ENCODE results near the gene PRKG1.

PRKG1 gene

DNA sequence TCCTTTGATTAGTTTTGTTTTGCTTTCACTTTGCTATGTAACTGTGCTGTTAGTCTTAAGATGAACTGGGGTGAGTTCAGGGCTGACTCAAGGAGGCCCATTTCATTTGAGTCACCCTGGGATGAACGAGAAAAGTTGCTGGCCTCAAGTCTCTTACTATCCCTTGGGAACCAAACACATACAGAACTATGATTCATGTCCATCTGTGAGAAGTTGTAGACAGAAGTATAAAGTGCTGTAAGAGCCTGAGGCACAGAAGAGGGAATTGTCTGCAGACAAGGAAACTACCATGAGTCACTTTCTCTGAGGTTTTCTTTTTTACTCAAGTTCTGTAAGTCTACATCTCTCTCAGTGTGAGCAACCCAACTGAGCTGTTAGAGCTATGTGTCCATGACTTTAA lies 805.0 kb downstream of the PRKG1 start:
- peak; percentile 97 for DNase-seq (ENCODE audit: low spot score)

DNA sequence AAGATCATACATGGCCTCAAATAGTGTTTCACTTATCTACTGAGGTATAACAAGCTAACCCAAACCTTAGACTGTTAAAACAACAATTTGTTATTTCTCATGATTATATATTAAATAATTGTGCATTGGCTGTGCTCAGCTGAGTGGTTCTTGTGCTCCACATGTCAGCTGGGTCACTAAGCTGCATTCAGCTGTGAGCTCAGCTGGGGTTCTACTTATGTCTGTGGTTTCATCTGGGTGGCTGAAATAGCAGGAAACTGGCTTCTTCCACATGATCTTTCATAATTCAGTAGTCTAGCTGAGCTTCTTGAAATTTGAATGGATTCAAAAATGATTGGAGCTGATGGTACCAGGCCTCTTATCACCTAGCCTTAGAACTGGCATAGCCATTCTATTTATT lies 806.9 kb downstream of the PRKG1 start:
- no peak for DNase-seq (ENCODE audit: low spot score)

DNA sequence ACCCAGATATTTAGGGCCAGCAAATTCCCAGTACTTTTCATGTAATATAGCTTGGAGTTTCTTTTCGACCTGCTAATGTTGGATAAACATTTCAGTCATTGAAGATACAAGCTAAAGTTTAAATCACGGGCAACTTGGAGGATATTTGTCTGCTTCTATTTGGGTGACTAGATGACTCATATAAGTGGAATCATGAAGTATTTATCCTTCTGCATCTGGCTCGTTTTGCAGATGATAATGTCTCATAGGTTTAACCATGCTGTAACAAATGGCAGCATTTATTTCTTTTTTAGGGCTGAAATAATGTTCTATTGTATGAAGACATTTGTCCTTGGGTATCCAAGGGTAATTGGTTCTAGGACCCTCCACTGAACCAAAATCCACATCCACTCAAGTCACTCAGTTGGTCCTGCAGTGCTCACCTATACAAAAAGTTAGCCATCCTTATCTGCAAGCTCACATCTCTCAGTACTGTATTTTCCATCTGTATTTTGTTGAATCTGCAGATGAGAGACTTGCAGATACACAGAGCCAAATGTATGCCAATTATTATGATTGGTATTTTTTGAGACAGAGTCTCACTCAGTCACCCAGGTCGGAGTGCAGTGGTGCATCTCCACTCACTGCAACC lies 812.3 kb downstream of the PRKG1 start:
- DNase-seq (ENCODE audit: low spot score) = no peak

DNA sequence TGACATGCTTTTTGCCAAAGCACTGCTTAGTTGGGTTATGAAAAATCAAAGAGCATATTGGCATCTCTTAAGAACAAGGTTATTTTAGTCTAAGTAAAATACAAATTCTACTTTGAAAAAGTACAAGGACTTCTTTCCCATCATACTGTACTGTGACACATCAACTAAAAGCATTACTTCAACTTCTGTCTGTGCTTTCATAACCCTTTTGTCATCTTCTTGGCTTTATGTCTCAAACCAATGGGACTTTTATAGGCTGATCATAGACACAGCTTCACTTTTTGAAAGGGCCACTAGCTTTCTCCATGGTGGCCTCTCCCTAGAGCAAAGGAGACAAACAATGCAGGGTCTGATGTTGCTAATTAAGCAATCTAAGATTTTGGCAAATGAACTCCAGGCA lies 814.0 kb downstream of the PRKG1 start:
- DNase-seq (ENCODE audit: low spot score) = no peak

DNA sequence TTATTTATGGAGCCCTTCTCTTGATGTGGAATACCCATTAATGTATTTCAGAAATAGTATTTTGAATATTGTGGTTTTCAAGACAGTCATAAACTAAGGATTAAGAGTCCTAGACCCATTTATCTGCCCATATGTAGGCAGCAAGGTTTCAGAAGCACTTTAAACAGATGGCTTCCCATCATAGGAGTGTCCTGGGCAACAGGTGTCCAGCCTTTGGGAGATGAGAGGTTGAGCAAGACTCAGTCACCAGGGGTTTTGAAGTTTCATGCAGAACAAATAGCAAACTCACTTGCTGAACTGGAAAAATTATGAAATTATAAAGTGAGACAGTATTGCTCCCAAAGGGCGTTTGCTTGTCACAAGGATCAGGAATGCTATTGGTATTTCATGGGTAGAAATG lies 818.0 kb downstream of the PRKG1 start:
- DNase-seq (ENCODE audit: low spot score) = no peak

DNA sequence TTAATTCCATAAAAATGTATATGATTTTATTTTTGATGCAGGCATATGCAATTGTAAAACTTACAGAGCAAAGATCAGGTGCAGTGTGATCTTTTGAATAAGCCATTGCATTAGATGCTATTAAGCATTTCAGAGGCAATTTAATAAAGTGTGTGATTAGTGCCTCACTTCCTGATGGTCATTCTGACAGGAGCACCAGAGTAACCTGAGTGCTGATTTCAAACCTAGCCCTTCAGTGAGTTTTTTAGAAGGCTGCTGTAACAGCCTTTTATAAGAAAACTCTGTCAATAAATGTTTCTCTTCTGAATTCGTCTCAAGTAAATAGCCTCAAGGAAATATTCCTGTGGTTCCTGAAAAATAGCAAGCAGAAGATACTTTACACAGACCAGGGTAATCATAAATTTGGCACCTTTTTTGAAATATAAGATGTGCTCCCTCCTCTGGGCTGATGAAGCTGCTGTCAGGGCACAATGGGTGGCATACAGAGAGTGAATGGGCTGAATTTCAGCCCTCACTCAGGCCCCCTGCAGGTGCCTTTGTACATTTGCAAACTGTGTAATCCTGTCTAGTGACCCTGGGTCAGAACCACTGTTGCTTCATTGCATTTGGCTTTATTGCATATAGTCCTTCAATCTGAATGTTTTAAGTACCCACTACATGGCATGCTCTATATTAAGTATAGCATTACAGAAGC lies 818.8 kb downstream of the PRKG1 start:
- peak; percentile 9 for DNase-seq (ENCODE audit: low spot score)

DNA sequence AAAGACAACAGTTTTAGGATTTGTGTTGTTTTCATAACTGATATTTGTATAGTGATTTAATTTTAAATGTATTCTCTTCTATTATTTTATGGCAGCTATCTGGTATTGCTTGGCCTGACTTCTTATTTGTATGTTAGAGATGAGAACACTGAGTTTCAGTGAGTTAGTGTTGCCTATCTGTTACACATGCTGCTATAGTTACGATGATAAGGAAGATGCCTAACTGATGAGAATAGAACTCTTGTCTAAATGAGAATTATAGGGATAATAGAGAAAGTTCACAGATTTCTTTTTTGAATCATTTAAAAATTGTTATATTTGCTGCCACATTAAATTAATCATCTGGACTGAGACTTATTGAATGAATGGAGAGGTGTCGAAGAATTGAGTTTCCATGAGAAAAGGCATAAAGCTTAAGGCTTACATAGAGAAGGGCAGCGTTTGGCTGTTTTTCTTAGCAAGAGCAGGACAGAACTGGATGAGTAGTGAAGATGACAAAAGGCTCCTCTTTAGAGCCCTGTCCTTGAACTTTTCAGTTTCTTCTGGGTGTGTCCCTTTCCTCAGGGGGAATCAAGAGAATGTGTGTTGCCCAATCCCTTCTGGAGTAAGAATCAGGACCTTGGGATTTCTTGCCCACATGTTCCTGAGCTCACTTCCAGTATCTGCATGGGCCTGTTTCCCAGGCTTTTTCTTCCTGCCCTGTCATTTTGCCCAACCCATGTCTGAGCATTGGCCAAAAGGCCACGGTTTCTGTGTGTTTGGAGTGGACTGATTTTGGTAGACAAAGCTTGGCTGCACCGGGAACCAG lies 820.7 kb downstream of the PRKG1 start:
- DNase-seq (ENCODE audit: low spot score) = no peak

DNA sequence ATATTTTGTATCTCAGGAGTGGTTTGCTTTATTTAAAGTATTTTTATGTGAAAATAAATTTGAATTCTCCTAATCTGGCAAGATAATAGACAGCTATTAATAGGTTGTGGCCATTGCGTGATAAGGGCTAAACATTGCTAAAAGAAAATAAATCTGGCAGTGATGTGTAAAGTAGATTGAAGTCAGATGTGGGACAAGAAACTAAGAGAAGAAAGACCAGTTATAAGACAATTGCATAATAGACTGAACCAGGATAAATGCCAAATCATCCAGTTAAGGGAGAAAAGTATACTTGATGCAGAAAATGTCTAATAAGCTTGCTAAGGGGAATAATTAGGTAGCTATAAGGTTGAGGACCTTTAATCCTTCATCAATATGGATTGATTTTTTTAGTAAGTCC lies 822.6 kb downstream of the PRKG1 start:
- no peak for DNase-seq (ENCODE audit: low spot score)

DNA sequence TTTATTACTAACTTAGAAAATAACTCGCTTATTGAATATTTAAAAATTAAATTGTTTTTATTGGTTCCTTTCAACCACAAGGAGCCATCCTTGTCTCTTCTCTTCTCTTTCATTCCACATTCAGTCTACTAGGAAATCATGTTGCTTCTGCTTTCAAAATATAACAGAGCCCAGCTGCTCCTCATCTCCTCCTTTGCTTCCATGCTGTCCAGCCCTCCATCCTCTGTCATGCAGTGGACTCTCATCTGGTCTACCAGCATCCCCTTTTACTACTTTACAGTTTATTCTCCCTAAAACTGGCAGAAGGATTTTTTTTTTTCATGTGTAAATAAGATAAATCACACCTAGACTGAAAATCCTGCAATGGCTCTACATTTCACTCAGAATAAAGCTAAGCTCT lies 823.3 kb downstream of the PRKG1 start:
- no peak for DNase-seq (ENCODE audit: low spot score)

DNA sequence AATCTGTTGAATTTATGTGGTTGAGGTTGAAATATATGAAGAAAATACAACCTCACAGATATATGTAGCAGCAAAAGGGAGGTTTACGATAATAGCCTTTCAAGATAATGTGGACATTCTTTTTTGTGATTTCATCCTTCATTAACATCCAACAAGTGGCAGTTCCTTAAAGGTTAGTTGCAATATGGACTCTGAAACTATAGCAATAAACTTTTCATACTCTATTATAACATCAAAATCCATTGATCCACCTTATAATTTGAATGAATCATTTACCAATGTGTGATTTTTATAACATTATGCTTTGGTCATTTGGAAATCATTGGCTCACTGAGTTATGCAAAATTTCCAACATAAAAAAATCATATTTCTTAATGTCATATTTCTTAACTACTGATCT lies 825.9 kb downstream of the PRKG1 start:
- no peak for DNase-seq (ENCODE audit: low spot score)

DNA sequence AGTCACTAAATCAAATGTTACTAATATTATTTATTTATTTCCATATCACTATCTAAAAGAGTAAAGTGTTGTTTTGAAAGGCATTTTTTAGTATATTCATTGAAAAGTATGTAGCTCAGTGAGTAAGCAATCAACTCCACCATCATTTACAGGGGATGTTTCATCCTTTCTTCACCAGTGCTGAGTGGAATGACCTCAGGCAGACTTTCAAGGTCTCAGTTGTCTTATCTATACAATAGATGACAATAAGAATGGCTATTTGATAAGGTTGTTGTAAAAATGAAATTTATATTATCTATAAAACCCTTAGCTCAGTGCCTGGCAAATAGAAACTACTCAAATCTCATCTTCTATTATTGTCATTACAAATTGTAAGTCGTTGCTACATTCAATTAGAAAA lies 829.4 kb downstream of the PRKG1 start:
- DNase-seq (ENCODE audit: low spot score) = no peak

DNA sequence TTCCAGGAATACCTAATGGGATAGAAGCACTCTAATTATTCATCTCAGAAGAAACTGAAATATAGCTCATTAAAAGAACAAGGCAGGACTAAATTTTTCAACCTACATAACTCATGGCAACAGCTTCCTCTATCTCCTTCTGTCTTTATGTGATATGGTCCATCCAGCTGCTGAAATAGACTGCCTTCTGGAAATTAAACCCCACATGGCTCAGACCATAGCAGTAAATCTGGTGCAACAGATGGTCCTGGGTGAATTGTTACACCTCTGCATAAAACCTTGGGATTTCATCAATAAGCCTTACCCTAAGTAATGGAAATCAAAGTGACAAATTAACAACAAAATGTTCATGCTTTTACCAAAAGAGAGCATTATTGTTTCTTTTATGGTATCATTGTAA lies 830.7 kb downstream of the PRKG1 start:
- no peak for DNase-seq (ENCODE audit: low spot score)

DNA sequence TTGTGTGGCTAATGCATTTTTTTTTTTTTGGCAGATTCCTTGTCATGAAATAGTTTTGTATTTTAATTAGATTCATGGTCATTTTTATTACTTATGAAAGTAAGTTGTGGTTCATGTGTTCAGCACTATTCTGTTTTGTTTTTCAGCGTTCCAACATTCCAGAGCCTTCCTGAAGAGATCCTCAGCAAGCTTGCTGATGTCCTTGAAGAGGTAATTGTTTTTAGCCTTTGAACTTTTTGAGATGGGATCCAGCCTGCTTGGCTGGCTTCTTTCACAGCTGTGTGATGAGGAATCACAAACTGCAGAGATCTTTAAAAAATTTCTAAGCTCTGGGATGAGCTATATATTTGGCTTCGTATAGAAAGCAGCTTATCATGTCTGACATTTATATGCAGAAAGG lies 833.1 kb downstream of the PRKG1 start:
- no peak for DNase-seq (ENCODE audit: low spot score)

DNA sequence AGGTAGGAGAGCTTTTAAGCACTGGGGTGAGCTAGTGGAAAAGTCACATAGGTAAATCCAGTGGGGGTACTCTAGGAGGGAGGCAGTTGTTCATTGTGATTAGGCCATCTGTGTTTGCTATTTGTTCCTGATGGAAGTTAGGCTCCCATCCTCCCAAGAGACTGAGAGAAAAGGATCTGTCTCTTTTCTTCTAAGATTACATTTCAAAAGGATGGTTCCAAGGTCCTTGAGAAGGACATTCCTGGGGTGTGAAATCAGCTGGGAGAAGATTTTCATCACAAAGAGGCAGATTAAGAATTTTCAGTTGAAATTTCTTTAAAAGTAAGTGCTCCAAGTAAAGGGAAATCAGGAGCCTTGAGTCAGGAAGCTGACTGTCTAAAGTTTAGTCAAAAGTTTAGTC lies 835.9 kb downstream of the PRKG1 start:
- DNase-seq (ENCODE audit: low spot score) = no peak

DNA sequence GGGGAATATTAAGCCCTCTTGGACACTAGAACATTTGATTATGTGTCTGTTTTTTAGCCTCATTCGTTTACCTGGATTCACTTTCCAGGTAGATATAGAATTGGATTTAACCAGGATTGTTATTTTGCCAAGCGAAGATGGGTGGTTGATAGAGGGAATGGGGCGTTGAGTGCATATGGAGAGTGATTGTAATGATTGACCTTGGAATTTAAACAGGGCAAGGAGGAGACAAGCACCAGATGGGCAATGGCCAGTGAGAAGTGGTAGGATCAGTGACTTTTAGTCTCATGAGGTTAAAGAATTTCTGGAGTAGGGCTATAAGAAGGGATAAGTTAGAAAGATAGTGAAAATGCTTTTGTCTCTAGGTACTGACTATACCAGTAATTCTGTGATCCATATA lies 836.3 kb downstream of the PRKG1 start:
- no peak for DNase-seq (ENCODE audit: low spot score)

DNA sequence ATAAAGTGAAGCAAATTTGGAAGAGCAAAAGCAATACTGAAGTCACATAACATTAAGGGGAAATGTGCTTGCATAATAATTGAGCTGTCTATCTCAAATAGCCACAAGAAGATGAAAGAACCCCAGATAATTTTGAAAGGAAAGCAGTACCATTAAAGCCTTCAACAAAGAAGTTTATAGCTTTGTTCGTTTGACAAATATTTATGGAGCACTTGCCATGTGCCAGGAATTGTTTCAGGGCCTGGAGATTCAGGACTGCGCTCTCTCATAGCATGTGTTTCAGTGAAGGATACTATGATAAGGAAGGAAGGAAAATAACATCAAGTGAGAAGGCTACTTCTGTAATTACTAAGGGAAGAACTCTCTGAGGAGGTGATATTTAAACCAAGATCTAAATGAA lies 837.4 kb downstream of the PRKG1 start:
- no peak for DNase-seq (ENCODE audit: low spot score)

DNA sequence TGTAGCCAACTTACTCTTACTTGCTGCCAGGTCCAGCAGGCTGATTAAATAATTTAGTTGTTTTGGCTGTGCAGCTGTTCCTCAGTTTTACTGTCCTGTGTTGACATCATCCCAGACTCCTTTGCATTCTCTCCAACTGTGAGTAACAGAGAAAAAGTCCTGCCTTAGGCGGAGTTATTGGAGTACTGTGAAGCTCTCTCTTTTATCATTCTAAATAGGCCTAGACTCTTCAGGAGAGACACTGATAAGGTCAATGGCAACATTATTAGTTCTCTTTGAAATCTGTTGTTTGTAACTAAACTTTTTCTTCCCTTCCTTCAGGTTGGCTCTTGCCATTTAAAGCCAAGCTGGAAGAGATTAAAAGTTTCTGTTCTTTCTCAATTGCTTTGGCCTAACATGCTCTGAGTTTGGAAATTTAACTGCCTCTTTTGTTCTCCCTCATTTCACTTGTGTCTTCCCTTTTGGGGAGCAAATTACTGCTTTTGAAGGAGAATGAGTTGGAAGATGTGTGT lies 840.8 kb downstream of the PRKG1 start:
- DNase-seq (ENCODE audit: low spot score) = no peak

DNA sequence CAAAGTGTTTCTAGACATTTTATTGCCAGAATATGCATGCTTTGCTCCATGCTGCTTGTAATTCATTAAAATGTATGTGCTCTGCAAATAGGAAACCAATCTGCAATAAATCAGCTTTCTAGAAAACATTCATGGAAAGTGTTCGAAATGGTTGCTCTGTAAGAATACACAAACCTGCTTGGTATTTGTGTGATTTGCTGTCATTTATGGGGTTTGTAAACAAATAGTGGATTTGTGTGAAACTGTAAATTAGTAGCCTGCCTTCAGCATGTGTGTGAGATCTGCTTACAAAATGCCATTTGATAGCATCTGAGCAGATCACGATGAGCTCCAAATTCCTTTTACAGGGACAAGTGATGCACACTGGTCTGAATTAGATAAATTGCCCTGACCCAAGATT lies 844.2 kb downstream of the PRKG1 start:
- DNase-seq (ENCODE audit: low spot score) = no peak

DNA sequence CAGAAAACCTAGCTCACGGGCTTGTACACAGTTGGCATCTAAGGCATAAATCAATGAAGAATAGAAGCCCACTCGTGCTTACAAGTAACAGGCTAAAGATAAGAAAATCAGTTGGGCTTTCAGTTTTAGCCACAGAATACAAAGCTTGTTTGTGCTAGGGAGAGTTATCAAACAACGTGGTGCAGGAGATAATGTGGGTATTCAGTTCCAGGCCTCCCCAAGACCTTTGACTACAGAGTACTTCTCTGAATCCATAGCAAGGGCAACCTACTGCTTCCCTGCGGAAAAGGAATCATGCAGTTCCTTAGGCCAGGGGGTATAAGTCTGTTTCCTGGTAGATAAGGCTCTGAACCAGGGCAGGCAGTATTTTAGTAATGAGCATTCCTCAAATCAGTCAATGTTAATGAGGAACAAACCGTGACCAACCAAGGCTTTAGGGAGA lies 844.6 kb downstream of the PRKG1 start:
- no peak for DNase-seq (ENCODE audit: low spot score)

DNA sequence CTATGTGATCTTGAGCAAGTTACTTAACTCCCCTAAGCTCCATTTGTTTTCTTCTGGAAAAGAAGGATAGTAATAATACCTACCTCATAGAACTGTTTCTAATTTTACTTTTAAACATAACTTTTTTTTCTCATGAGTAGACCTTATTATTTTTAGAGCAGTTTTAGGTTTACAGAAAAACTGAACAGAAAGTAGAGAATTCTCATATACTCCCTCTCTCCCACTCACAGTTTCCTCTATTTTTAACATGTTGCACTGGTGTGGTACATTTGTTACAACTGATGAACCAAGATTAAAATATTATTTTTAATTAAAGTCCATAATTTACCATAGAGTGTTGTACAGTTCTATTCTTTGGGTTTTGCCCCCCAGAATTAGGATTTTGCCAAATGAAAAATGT lies 846.4 kb downstream of the PRKG1 start:
- no peak for DNase-seq (ENCODE audit: low spot score)

DNA sequence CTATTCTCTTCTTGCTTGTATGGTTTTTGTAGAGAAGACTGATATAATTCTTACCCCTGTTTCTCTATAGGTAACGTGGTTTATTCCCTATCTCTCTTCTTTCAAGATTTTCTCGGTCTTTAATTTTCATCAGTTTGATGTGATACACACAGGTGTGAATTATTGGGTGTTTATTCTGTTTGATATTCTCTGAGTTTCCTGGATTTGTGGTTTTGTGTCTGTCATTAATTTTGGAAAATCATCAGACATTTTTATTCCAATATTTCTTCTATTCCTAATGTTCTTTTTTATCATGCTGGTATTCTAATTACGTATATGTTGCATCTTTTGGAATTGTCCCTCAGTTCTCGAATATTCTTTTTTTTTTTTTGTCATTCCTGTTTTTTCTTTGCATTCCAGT lies 850.1 kb downstream of the PRKG1 start:
- DNase-seq (ENCODE audit: low spot score) = no peak

DNA sequence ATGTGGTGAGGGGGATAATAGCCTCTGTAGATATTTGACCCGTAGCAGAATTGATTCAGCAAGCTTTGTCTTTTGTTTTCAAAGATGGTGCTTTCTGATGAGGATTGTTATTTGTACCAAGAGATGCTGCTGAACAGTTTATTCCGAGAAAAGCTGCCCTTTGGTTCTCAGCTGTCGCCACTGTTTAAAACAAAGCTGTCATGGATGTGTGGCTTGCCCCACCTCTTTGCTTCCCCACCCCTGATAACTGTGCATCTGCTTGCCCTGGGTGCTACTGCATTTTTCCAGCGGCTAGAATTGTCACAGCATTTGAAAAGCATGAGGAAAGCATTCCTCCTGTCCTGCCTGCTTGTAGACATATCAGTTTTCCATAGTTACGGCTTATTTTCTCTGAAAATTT lies 852.0 kb downstream of the PRKG1 start:
- no peak for DNase-seq (ENCODE audit: low spot score)

DNA sequence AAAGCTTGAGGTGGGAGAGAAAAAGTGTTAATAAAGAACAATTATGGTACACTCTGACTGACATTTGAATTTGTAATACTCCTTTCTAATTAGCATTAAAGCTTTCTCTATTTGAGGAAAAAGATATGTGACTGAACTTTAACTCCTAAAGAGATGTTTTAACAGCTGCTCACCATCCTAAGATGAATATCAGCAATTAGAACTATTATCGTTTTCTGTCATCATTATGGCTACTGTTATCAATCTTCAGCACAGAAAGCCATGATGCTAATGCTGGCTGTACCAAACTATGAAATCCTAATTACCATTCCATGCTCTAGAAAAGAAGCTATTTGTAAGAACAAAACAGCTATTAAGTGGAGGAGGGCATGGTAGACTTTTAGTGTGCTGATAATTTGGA lies 853.9 kb downstream of the PRKG1 start:
- DNase-seq (ENCODE audit: low spot score) = no peak

Measured in kidney tubule cell (primary cell).